Breast epithelium (tissue), 4 donors: ENCODE measurements around the gene C1QTNF1. TPM values are rescaled to one million over a fixed set of nuclear protein-coding genes. Genes with fewer than 3 reads are reported as not detected.

Experiments used
- DNase-seq, 2 donors: peaks; one replicate each; pipeline ENCODE4 v3.0.0-alpha.2; 2019; ENCODE audit warnings: low spot score in 2 of 2
- H3K27ac ChIP-seq, 2 donors: fragments of 200-600 bp; sonication (generic) in 1 of 2; one replicate each; pipeline ENCODE4 v1.5.1; 2016 to 2019; ENCODE audit warnings: mild to moderate bottlenecking in 1 of 2
- H3K27me3 ChIP-seq, 2 donors: fragments of 200-600 bp; sonication (generic) in 1 of 2; one replicate each; pipeline versions ENCODE4 v1.5.1 to v1.6.0; 2017 to 2019; ENCODE audit warnings: control low read depth in 1 of 2, mild to moderate bottlenecking in 1 of 2
- H3K36me3 ChIP-seq: fragments of 200-600 bp; one replicate; pipeline ENCODE4 v1.5.1; 2019
- H3K4me1 ChIP-seq, 2 donors: fragments of 200-600 bp; sonication (generic); one replicate each; pipeline ENCODE4 v1.5.1; 2016 to 2019; ENCODE audit warnings: control low read depth in 1 of 2
- H3K4me3 ChIP-seq, 3 donors: fragments of 200-600 bp; sonication (generic); 1 replicate in 2 of 3; 2 replicates in 1 of 3; pipeline ENCODE4 v1.5.1; 2016 to 2019; ENCODE audit warnings: mild to moderate bottlenecking in 3 of 3, moderate library complexity in 2 of 3
- H3K9me3 ChIP-seq, 2 donors: fragments of 200-600 bp; sonication (generic) in 1 of 2; one replicate each; pipeline ENCODE4 v1.5.1; 2016 to 2019; ENCODE audit warnings: control low read depth in 1 of 2
- POLR2A ChIP-seq: fragments of 450-650 bp; IDR thresholded peaks from one replicate; pipeline ENCODE4 v1.6.1; 2016; ENCODE audit warnings: antibody characterized with exemption, mild to moderate bottlenecking, moderate library complexity
- POLR2AphosphoS5 ChIP-seq, 3 donors: sonication (generic); formaldehyde crosslinking; IDR thresholded peaks; one replicate each; pipeline ENCODE4 v1.6.1; 2017; ENCODE audit warnings: antibody characterized with exemption in 3 of 3
- intact Hi-C: fragments of 100-400 bp; cut with DNase I; formaldehyde crosslinking; loops from one replicate; pipeline ENCODE4 v1.15.1; 2023; ENCODE audit warnings: low total_unique reads
- total RNA-seq, 3 donors: library from RNA; depleted of rRNA; stranded (reverse); fragments of >200 nt; gene quantifications; one replicate each; pipeline ENCODE4 v1.1.0, GENCODE V29; 2016
- TF ChIP-seq, protein P1 (sequence below), 3 donors: fragments of 450-650 bp; IDR thresholded peaks; one replicate each; pipeline ENCODE4 v1.5.1; 2016 to 2017; ENCODE audit warnings: antibody characterized with exemption in 3 of 3, mild to moderate bottlenecking in 3 of 3, moderate library complexity in 3 of 3

The C1QTNF1 gene
- total RNA-seq, 3 donors from 2014 or later = 54.0 to 326 (median 61.9) TPM

GRCh38 chr17:78985395-78985794 lies 38.6 kb upstream of the C1QTNF1 start:
- TF ChIP-seq POLR2AphosphoS5 (IDR thresholded peaks at IDR 0.05) = no peak
- no peak for TF ChIP-seq POLR2A
- Histone ChIP-seq H3K4me3 (no peak overlapping the region), H3K27me3 (no peaks in the 10 kb centered on the region), H3K36me3 (no peaks in the 10 kb centered on the region), H3K27ac (no peak overlapping the region), H3K9me3 (no peaks in the 10 kb centered on the region), H3K4me1 (no peaks in the 10 kb centered on the region)
- intact Hi-C loops = no loop called here
- DNase-seq = no peak

- H3K27me3 ChIP-seq = no peaks in the 10 kb centered on the region
- intact Hi-C loops = no loop called here
- DNase-seq = no peak
- peak overlapping the region; percentile 55 to 62 for H3K27ac ChIP-seq
- H3K4me3 ChIP-seq = peak overlapping the region; percentile 27 to 39 (median 29)
- TF ChIP-seq POLR2AphosphoS5 (IDR thresholded peaks at IDR 0.05) = no peak
- TF ChIP-seq POLR2A = no peak
- TF ChIP-seq, protein P1, sequence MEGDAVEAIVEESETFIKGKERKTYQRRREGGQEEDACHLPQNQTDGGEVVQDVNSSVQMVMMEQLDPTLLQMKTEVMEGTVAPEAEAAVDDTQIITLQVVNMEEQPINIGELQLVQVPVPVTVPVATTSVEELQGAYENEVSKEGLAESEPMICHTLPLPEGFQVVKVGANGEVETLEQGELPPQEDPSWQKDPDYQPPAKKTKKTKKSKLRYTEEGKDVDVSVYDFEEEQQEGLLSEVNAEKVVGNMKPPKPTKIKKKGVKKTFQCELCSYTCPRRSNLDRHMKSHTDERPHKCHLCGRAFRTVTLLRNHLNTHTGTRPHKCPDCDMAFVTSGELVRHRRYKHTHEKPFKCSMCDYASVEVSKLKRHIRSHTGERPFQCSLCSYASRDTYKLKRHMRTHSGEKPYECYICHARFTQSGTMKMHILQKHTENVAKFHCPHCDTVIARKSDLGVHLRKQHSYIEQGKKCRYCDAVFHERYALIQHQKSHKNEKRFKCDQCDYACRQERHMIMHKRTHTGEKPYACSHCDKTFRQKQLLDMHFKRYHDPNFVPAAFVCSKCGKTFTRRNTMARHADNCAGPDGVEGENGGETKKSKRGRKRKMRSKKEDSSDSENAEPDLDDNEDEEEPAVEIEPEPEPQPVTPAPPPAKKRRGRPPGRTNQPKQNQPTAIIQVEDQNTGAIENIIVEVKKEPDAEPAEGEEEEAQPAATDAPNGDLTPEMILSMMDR (IDR thresholded peaks at IDR 0.05) = no peak
- H3K4me1 ChIP-seq = no peaks in the 10 kb centered on the region
- no peaks in the 10 kb centered on the region for H3K9me3 ChIP-seq
- no peaks in the 10 kb centered on the region for H3K36me3 ChIP-seq
Measured at GRCh38 chr17:78986048-78986648, 37.8 kb upstream of the C1QTNF1 start.

- peak overlapping the region; percentile 27 to 39 (median 29) for H3K4me3 ChIP-seq
- intact Hi-C loops = no loop called here
- H3K27ac ChIP-seq = peak overlapping the region; percentile 55 to 62
Measured at GRCh38 chr17:78986649-78987328, 37.2 kb upstream of the C1QTNF1 start.

GRCh38 chr17:78988152-78988551 lies 35.8 kb upstream of the C1QTNF1 start:
- no peak for DNase-seq
- Histone ChIP-seq H3K4me1 (no peaks in the 10 kb centered on the region), H3K36me3 (no peaks in the 10 kb centered on the region), H3K27me3 (no peaks in the 10 kb centered on the region), H3K9me3 (no peaks in the 10 kb centered on the region), H3K4me3 (no peak overlapping the region), H3K27ac (no peak overlapping the region)
- TF ChIP-seq POLR2AphosphoS5 (IDR thresholded peaks at IDR 0.05) (no peak), POLR2A (no peak)
- TF ChIP-seq, protein P1 (IDR thresholded peaks at IDR 0.05) = no peak
- intact Hi-C loops = no loop called here

More at GRCh38 chr17:78986649-78987328, 37.2 kb upstream of the C1QTNF1 start:
- Histone ChIP-seq H3K4me1 (no peaks in the 10 kb centered on the region), H3K9me3 (no peaks in the 10 kb centered on the region), H3K27me3 (no peaks in the 10 kb centered on the region), H3K36me3 (no peaks in the 10 kb centered on the region)
- DNase-seq = no peak
- TF ChIP-seq POLR2A (no peak), POLR2AphosphoS5 (IDR thresholded peaks at IDR 0.05) (no peak)
- TF ChIP-seq, protein P1 (IDR thresholded peaks at IDR 0.05) = no peak

- H3K9me3 ChIP-seq = no peaks in the 10 kb centered on the region
- DNase-seq = no peak
Measured at GRCh38 chr17:78990349-78991016, 33.5 kb upstream of the C1QTNF1 start.

More at GRCh38 chr17:78990349-78991016, 33.5 kb upstream of the C1QTNF1 start:
- intact Hi-C loops = no loop called here
- no peaks in the 10 kb centered on the region for H3K36me3 ChIP-seq
- no peak overlapping the region for H3K4me3 ChIP-seq
- peaks cover 0 to 2% of the 10 kb centered on the region in 2 donors for H3K4me1 ChIP-seq
- no peak overlapping the region for H3K27ac ChIP-seq
- TF ChIP-seq, protein P1 (IDR thresholded peaks at IDR 0.05) = no peak
- TF ChIP-seq POLR2A = no peak
- no peak for TF ChIP-seq POLR2AphosphoS5 (IDR thresholded peaks at IDR 0.05)
- no peaks in the 10 kb centered on the region for H3K27me3 ChIP-seq
